ENCODE measurements around the gene MOB3A. TPM values are rescaled to one million over a fixed set of nuclear protein-coding genes. Genes with fewer than 3 reads are reported as not detected.

The MOB3A gene
- total and polyA plus RNA-seq, 9 of the 15 experiments (the other 6 are each of a cell fraction or from before 2014, with no cell fraction given), result 1.1 to 24.1 (median 6.0) TPM

GRCh38 chr19:2043251-2043641 lies 52.9 kb downstream of the MOB3A start:
- 93% methylated on average over 8 of the region's 9 CpGs for WGBS (ENCODE audit: insufficient coverage, low coverage, missing lambda C conversion rate)
- ATAC-seq (no peak), DNase-seq (ENCODE audit: extremely low read depth in 1 of 4, low spot score in 3 of 4) (peak in 1 of 4 experiments; percentile 2), FAIRE-seq (no peak)
- Histone ChIP-seq H3K4me3 (no peak overlapping the region), H3K9me3 (replicated peaks; ENCODE audit: control insufficient read depth, insufficient read depth, low read depth, low read length) (no peaks in the 10 kb centered on the region), H3K27me3 (ENCODE audit: control insufficient read depth in 2 of 2, insufficient read depth in 2 of 2, low read length in 2 of 2) (no peaks in the 10 kb centered on the region), H3K4me2 (ENCODE audit: insufficient read depth, low read length) (no peak overlapping the region), H2AFZ (ENCODE audit: low read depth, low read length) (no peak overlapping the region), H3K27ac (ENCODE audit: extremely low read depth, low read depth, low read length) (no peak overlapping the region; the same call in 2 of the 3 replicates), H3K9ac (ENCODE audit: insufficient read depth in 1 of 2, low read depth in 2 of 2, low read length in 2 of 2) (peak overlapping the region in 1 of 2 experiments; percentile 90; a peak in 2 of 4 replicates), H3K9me1 (ENCODE audit: control insufficient read depth, insufficient read depth, low read length) (peaks cover 3% of the 10 kb centered on the region), H3K36me3 (ENCODE audit: control insufficient read depth, insufficient read depth, low read length) (peaks cover 93% of the 10 kb centered on the region; the same call in 2 of the 3 replicates), H3K79me2 (ENCODE audit: control insufficient read depth, insufficient read depth, low read length) (peaks cover 30% of the 10 kb centered on the region), H4K20me1 (replicated peaks; ENCODE audit: control insufficient read depth, insufficient read depth, low read length) (peaks cover 20% of the 10 kb centered on the region; the same call in 1 of the 2 replicates), H3K4me1 (replicated peaks in 1 of 2; ENCODE audit: control insufficient read depth in 2 of 2, insufficient read depth in 2 of 2, low read length in 2 of 2) (peaks cover 18 to 90% of the 10 kb centered on the region in 2 experiments)
- in situ Hi-C loops (cut with MboI) (no loop called here), intact Hi-C loops (cut with micrococcal nuclease) (no loop called here)
- no TSS peak for BruUV-seq (replicated peaks)
- ChIA-PET CTCF (ENCODE audit: low intra/inter-chr PET ratio) (no interaction called here), POLR2A (interaction anchor here (0.6 to 2.3 kb wide), 8 partner anchors 8 to 185 kb away, joined by 3 to 18 read pairs (median 6); no protein-coding TSS in a partner anchor)
- TF ChIP-seq TCF7 (IDR thresholded peaks at IDR 0.05; ENCODE audit: borderline replicate concordance) (no peak), POLR2G (IDR thresholded peaks at IDR 0.05; ENCODE audit: low read depth, low read length) (0 out of 2 replicates have a peak, but pooled peaks have one; percentile 38)

GRCh38 chr19:2042485-2043250 lies 53.5 kb downstream of the MOB3A start:
- H3K27ac ChIP-seq (ENCODE audit: extremely low read depth, low read depth, low read length), result peak overlapping the region; percentile 90
- intact Hi-C loops (cut with micrococcal nuclease), result no loop called here
- peak in 1 of 4 experiments; percentile 15 for DNase-seq (ENCODE audit: extremely low read depth in 1 of 4, low spot score in 3 of 4)
- TF ChIP-seq TAF1 (IDR thresholded peaks at IDR 0.05; ENCODE audit: control insufficient read depth, extremely low read depth, insufficient read depth, low read length, severe bottlenecking) (no peak), ASH1L (IDR thresholded peaks at IDR 0.05; ENCODE audit: borderline replicate concordance, low read depth, partially characterized antibody) (no peak), PTTG1 (tag; IDR thresholded peaks at IDR 0.05; ENCODE audit: low read depth) (no peak), ERF (CRISPR knock-in tag; IDR thresholded peaks at IDR 0.05) (no peak; the same call in 1 of the 2 replicates), PHB (CRISPR knock-in tag; IDR thresholded peaks at IDR 0.05) (no peak), CTCF (IDR thresholded peaks at IDR 0.05 in 2 of 3, conservative IDR thresholded peaks at IDR 0.05 in 1 of 3; ENCODE audit: insufficient read depth in 2 of 3, low read depth in 1 of 3, low read length in 3 of 3) (no peak), ZNF586 (CRISPR knock-in tag; conservative IDR thresholded peaks at IDR 0.05) (no peak), ZNF699 (CRISPR knock-in tag; IDR thresholded peaks at IDR 0.05; ENCODE audit: insufficient replicate concordance) (no peak), FOXA3 (CRISPR knock-in tag; conservative IDR thresholded peaks at IDR 0.05 in 1 of 2, IDR thresholded peaks at IDR 0.05 in 1 of 2) (no peak), KLF6 (CRISPR knock-in tag; IDR thresholded peaks at IDR 0.05; ENCODE audit: borderline replicate concordance) (no peak)

More at GRCh38 chr19:2042485-2043250, 53.5 kb downstream of the MOB3A start:
- Histone ChIP-seq H3K36me3 (ENCODE audit: control insufficient read depth, insufficient read depth, low read length) (peaks cover 93% of the 10 kb centered on the region; the same call in 2 of the 3 replicates), H3K9me1 (ENCODE audit: control insufficient read depth, insufficient read depth, low read length) (peaks cover 3% of the 10 kb centered on the region), H3K79me2 (ENCODE audit: control insufficient read depth, insufficient read depth, low read length) (peaks cover 24% of the 10 kb centered on the region), H2AFZ (ENCODE audit: low read depth, low read length) (peak overlapping the region; percentile 72), H3K4me1 (replicated peaks in 1 of 2; ENCODE audit: control insufficient read depth in 2 of 2, insufficient read depth in 2 of 2, low read length in 2 of 2) (peaks cover 18 to 90% of the 10 kb centered on the region in 2 experiments), H3K9me3 (replicated peaks; ENCODE audit: control insufficient read depth, insufficient read depth, low read depth, low read length) (no peaks in the 10 kb centered on the region), H3K4me3 (peak overlapping the region; percentile 29; the same call in 1 of the 2 replicates), H4K20me1 (replicated peaks; ENCODE audit: control insufficient read depth, insufficient read depth, low read length) (peaks cover 20% of the 10 kb centered on the region; the same call in 1 of the 2 replicates), H3K9ac (ENCODE audit: insufficient read depth in 1 of 2, low read depth in 2 of 2, low read length in 2 of 2) (peak overlapping the region; percentile 70 to 90), H3K4me2 (ENCODE audit: insufficient read depth, low read length) (peak overlapping the region; percentile 75), H3K27me3 (ENCODE audit: control insufficient read depth in 2 of 2, insufficient read depth in 2 of 2, low read length in 2 of 2) (no peaks in the 10 kb centered on the region)
- ChIA-PET CTCF (ENCODE audit: low intra/inter-chr PET ratio) (no interaction called here), POLR2A (interaction anchor here (0.6 to 2.3 kb wide), 12 partner anchors 8 to 185 kb away, joined by 3 to 18 read pairs (median 5); partner anchors contain the start of gene MOB3A)
- peak; percentile 0; the same call in 2 of the 3 replicates for ATAC-seq
- in situ Hi-C loops (cut with MboI), result no loop called here
- FAIRE-seq, result peak; percentile 15
- WGBS (ENCODE audit: insufficient coverage, low coverage, missing lambda C conversion rate), result 41% methylated on average over 19 of the region's 29 CpGs
- BruUV-seq (replicated peaks), result no TSS peak

All from K562 (cell line).